HUES48 (cell line): ENCODE measurements around the gene ITGAV.
"Not testable (repeated sequence)": the region's sequence is repeated elsewhere in the genome, so short reads cannot be mapped to it uniquely, and the experiment has no call there.

ENCODE experiments used
- H3K27ac ChIP-seq: one replicate; pipeline ENCODE4 v1.7.0; 2013; ENCODE audit warnings: low read depth, low read length, inconsistent platforms
- H3K27me3 ChIP-seq: 2 replicates; pipeline ENCODE4 v1.6.1; 2013; ENCODE audit warnings: mild to moderate bottlenecking, low read length; ENCODE audit not compliant: control insufficient read depth, insufficient read depth
- H3K36me3 ChIP-seq: 2 replicates; pipeline ENCODE4 v1.6.1; 2013; ENCODE audit warnings: low read length; ENCODE audit not compliant: control insufficient read depth, insufficient read depth
- H3K4me1 ChIP-seq: 2 replicates; pipeline ENCODE4 v1.6.1; 2013; ENCODE audit warnings: mild to moderate bottlenecking, low read length; ENCODE audit not compliant: control insufficient read depth, insufficient read depth
- H3K4me3 ChIP-seq: 2 replicates; pipeline ENCODE4 v1.5.1; 2013; ENCODE audit warnings: mild to moderate bottlenecking, low read depth, low read length
- H3K9ac ChIP-seq: 2 replicates; pipeline ENCODE4 v1.6.1; 2013; ENCODE audit warnings: mild to moderate bottlenecking, low read depth, low read length, moderate library complexity
- H3K9me3 ChIP-seq: 2 replicates; pipeline ENCODE4 v1.6.1; 2013; ENCODE audit warnings: low read length; ENCODE audit not compliant: control insufficient read depth, insufficient read depth

Gene ITGAV

GRCh38 chr2:186559370-186559769 is 30.5 kb upstream of the ITGAV start:
- Histone ChIP-seq H3K36me3 (no peaks in the 10 kb centered on the region), H3K9ac (no peak overlapping the region), H3K4me3 (no peak overlapping the region), H3K9me3 (no peaks in the 10 kb centered on the region), H3K27ac (no peak overlapping the region), H3K27me3 (no peaks in the 10 kb centered on the region), H3K4me1 (0 out of 2 replicates have a peak, but pooled peaks cover 4% of the 10 kb centered on the region)

GRCh38 chr2:186559848-186560247 is 30.0 kb upstream of the ITGAV start:
- Histone ChIP-seq H3K9ac (no peak overlapping the region), H3K36me3 (no peaks in the 10 kb centered on the region), H3K4me1 (0 out of 2 replicates have a peak, but pooled peaks cover 4% of the 10 kb centered on the region), H3K27ac (no peak overlapping the region), H3K4me3 (no peak overlapping the region), H3K9me3 (no peaks in the 10 kb centered on the region), H3K27me3 (no peaks in the 10 kb centered on the region)

GRCh38 chr2:186560254-186560653 is 29.6 kb upstream of the ITGAV start:
- H3K9ac ChIP-seq: no peak overlapping the region
- H3K27me3 ChIP-seq: no peaks in the 10 kb centered on the region
- H3K4me3 ChIP-seq: no peak overlapping the region
- H3K27ac ChIP-seq: no peak overlapping the region
- no peaks in the 10 kb centered on the region for H3K36me3 ChIP-seq
- no peaks in the 10 kb centered on the region for H3K9me3 ChIP-seq
- H3K4me1 ChIP-seq: 0 out of 2 replicates have a peak, but pooled peaks cover 4% of the 10 kb centered on the region

GRCh38 chr2:186561467-186562208 is 28.2 kb upstream of the ITGAV start:
- no peaks in the 10 kb centered on the region for H3K27me3 ChIP-seq
- H3K9ac ChIP-seq: no peak overlapping the region
- H3K4me1 ChIP-seq: 0 out of 2 replicates have a peak, but pooled peaks cover 4% of the 10 kb centered on the region
- H3K9me3 ChIP-seq: no peaks in the 10 kb centered on the region
- H3K4me3 ChIP-seq: no peak overlapping the region
- H3K36me3 ChIP-seq: no peaks in the 10 kb centered on the region
- H3K27ac ChIP-seq: peak overlapping the region; percentile 19

GRCh38 chr2:186562209-186562578 is 27.7 kb upstream of the ITGAV start:
- Histone ChIP-seq H3K4me1 (0 out of 2 replicates have a peak, but pooled peaks cover 4% of the 10 kb centered on the region), H3K27ac (no peak overlapping the region), H3K4me3 (no peak overlapping the region), H3K9me3 (no peaks in the 10 kb centered on the region), H3K9ac (no peak overlapping the region), H3K27me3 (no peaks in the 10 kb centered on the region), H3K36me3 (no peaks in the 10 kb centered on the region)

- H3K4me3 ChIP-seq, H3K27me3 ChIP-seq, H3K27ac ChIP-seq, H3K9ac ChIP-seq, H3K36me3 ChIP-seq, H3K9me3 ChIP-seq: not testable (repeated sequence)
- peaks cover 16% of the 10 kb centered on the region for H3K4me1 ChIP-seq
These were observed 21.3 kb upstream of the ITGAV start for GRCh38 chr2:186568600-186568999.

- not testable (repeated sequence) for H3K9me3 ChIP-seq, H3K4me3 ChIP-seq, H3K27ac ChIP-seq, H3K9ac ChIP-seq, H3K27me3 ChIP-seq, H3K36me3 ChIP-seq
- H3K4me1 ChIP-seq: peaks cover 16% of the 10 kb centered on the region
These were observed 20.7 kb upstream of the ITGAV start for GRCh38 chr2:186569127-186569526.

- Histone ChIP-seq H3K27me3 (no peaks in the 10 kb centered on the region), H3K9ac (no peak overlapping the region), H3K4me1 (peaks cover 16% of the 10 kb centered on the region), H3K27ac (peak overlapping the region; percentile 57), H3K9me3 (no peaks in the 10 kb centered on the region), H3K4me3 (no peak overlapping the region), H3K36me3 (no peaks in the 10 kb centered on the region)
These were observed 20.0 kb upstream of the ITGAV start for GRCh38 chr2:186569897-186570296.

- peak overlapping the region; percentile 57 for H3K27ac ChIP-seq
- H3K4me3 ChIP-seq: no peak overlapping the region
- H3K9ac ChIP-seq: peak overlapping the region; percentile 17; the same call in 1 of the 2 replicates
- H3K27me3 ChIP-seq: no peaks in the 10 kb centered on the region
- peaks cover 19% of the 10 kb centered on the region for H3K4me1 ChIP-seq
- H3K9me3 ChIP-seq: no peaks in the 10 kb centered on the region
- no peaks in the 10 kb centered on the region for H3K36me3 ChIP-seq
These were observed 19.3 kb upstream of the ITGAV start for GRCh38 chr2:186570604-186571003.

GRCh38 chr2:186572705-186573104 is 17.2 kb upstream of the ITGAV start:
- Histone ChIP-seq H3K27me3 (no peaks in the 10 kb centered on the region), H3K36me3 (no peaks in the 10 kb centered on the region), H3K4me1 (peaks cover 22% of the 10 kb centered on the region), H3K9me3 (no peaks in the 10 kb centered on the region), H3K4me3 (no peak overlapping the region), H3K27ac (no peak overlapping the region), H3K9ac (no peak overlapping the region)

- H3K27me3 ChIP-seq: no peaks in the 10 kb centered on the region
- no peak overlapping the region for H3K27ac ChIP-seq
- H3K4me1 ChIP-seq: peaks cover 22% of the 10 kb centered on the region
- H3K9ac ChIP-seq: no peak overlapping the region
- H3K4me3 ChIP-seq: no peak overlapping the region
- no peaks in the 10 kb centered on the region for H3K9me3 ChIP-seq
- no peaks in the 10 kb centered on the region for H3K36me3 ChIP-seq
These were observed 16.3 kb upstream of the ITGAV start for GRCh38 chr2:186573531-186573930.
